Activated T-cell treated with anti-CD3 and anti-CD28 coated beads, Interleukin-2, amount 50 U/mL, for 24 hours (primary cell): ENCODE results near the gene PGBD5.

ENCODE experiments used
- DNase-seq: peaks from one replicate; pipeline ENCODE4 v3.0.0-alpha.2; 2020
- H3K27ac Mint-ChIP-seq: 2 replicates; pipeline ENCODE4 v1.8.0; 2020; ENCODE audit warnings: mild to moderate bottlenecking, mixed read lengths
- H3K27me3 Mint-ChIP-seq: 2 replicates; pipeline ENCODE4 v1.8.0; 2020; ENCODE audit warnings: mixed read lengths
- H3K36me3 Mint-ChIP-seq: 2 replicates; pipeline ENCODE4 v1.8.0; 2020; ENCODE audit warnings: low read depth, mixed read lengths
- H3K4me1 Mint-ChIP-seq: 2 replicates; pipeline ENCODE4 v1.8.0; 2020; ENCODE audit warnings: low read depth, mixed read lengths
- H3K4me3 Mint-ChIP-seq: 2 replicates; pipeline ENCODE4 v1.8.0; 2020; ENCODE audit warnings: mild to moderate bottlenecking, moderate library complexity, mixed read lengths
- H3K9me3 Mint-ChIP-seq: 2 replicates; pipeline ENCODE4 v1.8.0; 2020; ENCODE audit warnings: mixed read lengths

The PGBD5 gene

DNA sequence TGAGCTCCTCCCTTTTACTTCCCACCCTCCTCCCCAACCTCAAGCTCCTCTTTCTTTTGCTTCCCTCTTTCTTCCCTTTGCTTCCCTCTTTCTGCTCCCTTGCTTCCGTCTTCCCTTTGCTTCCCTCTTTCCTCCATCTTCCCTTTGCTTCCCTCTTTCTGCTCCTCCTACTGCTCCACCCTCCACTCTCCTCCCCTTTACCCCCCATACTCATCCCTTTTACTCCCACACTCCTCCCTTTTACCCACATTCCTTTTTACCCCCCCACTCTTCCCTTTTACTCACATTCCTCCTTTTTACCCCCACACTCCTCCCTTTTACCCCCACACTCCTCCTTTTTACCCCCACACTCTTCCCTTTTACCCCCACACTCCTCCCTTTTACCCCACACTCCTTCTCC is 30.2 kb downstream of the PGBD5 start:
- H3K27ac Mint-ChIP-seq: no peak overlapping the region
- DNase-seq: no peak
- no peak overlapping the region for H3K4me3 Mint-ChIP-seq
- no peaks in the 10 kb centered on the region for H3K4me1 Mint-ChIP-seq
- peaks cover 49% of the 10 kb centered on the region for H3K27me3 Mint-ChIP-seq
- H3K9me3 Mint-ChIP-seq: no peaks in the 10 kb centered on the region
- no peaks in the 10 kb centered on the region for H3K36me3 Mint-ChIP-seq

DNA sequence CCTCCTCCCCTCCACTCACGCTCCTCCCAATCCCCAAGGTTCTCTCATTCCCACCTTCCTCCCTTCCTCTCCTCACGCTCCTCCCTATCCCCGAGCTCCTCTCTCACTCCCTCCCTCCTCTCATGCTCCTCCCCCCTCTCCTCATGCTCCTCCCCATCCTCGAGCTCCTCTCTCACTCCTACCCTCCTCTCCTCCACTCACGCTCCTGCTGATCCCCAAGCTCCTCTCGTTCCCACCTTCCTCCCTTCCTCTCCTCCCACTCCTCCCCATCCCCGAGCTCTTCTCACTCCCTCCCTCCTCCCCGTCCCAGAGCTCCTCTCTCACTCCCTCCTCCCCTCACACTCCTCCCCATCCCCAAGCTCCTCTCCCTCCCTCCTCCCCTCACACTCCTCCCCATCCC is 31.4 kb downstream of the PGBD5 start:
- Mint-ChIP-seq H3K4me3 (no peak overlapping the region), H3K27me3 (peaks cover 45% of the 10 kb centered on the region), H3K4me1 (no peaks in the 10 kb centered on the region), H3K27ac (no peak overlapping the region), H3K9me3 (no peaks in the 10 kb centered on the region), H3K36me3 (no peaks in the 10 kb centered on the region)
- no peak for DNase-seq

DNA sequence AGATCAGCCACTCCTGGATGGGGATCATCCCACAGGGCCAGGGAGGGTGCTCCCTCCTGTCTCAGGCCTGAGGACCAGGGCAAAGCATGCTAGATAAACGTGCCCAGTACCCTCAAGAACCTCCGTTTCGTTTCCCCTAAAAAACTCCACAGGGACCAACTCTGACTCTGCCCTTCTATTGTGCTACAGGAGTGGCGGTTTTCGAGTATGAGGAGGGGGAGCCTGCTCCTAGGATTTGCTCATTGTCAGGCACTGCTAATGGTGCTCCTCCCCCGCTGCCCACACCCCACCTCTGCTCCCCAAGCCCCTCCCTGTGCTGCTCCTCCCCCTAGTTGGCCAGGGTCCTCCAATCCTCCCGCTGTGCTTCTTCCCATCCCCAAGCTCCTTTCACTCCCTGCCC is 32.0 kb downstream of the PGBD5 start:
- Mint-ChIP-seq H3K4me1 (no peaks in the 10 kb centered on the region), H3K9me3 (no peaks in the 10 kb centered on the region), H3K27me3 (peaks cover 44% of the 10 kb centered on the region), H3K27ac (no peak overlapping the region), H3K4me3 (no peak overlapping the region), H3K36me3 (no peaks in the 10 kb centered on the region)
- no peak for DNase-seq

DNA sequence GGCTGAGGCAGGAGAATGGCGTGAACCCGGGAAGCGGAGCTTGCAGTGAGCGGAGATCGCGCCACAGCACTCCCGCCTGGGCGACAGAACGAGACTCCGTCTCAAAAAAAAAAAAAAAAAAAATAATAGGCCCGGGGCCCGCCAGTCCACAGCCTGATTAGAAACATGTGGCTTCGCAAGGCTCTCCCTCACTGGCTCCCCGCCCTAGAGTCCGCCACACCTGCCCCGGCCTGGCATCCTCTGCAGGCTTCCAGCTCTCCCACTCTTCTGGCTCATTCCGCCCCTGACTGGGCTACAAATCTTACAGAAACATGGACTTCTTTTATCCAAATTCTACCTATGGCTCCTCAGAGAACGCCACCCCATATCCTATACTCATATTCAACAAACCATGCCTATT is 32.4 kb downstream of the PGBD5 start:
- DNase-seq: no peak
- no peaks in the 10 kb centered on the region for H3K9me3 Mint-ChIP-seq
- no peaks in the 10 kb centered on the region for H3K36me3 Mint-ChIP-seq
- H3K27me3 Mint-ChIP-seq: peaks cover 44% of the 10 kb centered on the region
- no peaks in the 10 kb centered on the region for H3K4me1 Mint-ChIP-seq
- no peak overlapping the region for H3K4me3 Mint-ChIP-seq
- no peak overlapping the region for H3K27ac Mint-ChIP-seq

DNA sequence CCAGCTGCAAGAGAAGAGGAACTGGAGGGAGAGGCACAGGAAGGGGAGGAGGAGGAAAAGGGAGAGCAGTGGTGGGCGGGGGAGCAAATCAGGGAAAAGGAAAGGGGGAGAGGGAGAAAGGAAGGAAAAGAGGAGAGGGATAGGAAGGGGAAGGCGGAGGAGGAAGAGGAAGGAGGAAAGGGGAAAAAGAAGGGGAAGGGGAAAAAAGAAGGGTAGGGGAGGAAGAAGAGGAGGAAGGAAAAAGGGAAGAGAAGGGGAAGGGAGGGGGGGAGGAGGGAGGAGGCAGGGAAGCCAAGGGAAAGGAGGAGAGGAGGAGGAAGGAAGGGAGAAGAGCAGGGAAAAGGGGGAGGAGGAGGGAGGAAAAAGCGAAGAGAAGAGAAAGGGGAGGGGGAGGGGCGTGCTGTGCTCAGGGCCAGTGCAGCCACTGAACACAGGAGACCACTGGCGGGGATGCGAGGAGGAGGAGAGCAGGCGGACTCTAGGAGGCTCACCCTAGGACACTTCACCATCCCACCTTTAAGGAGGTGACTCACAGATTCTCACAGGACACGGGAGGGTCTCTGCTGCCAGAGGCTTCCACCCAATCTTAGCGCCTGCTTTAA is 33.1 kb downstream of the PGBD5 start:
- no peak for DNase-seq
- no peak overlapping the region for H3K4me3 Mint-ChIP-seq
- H3K4me1 Mint-ChIP-seq: no peaks in the 10 kb centered on the region
- H3K36me3 Mint-ChIP-seq: no peaks in the 10 kb centered on the region
- H3K9me3 Mint-ChIP-seq: no peaks in the 10 kb centered on the region
- no peak overlapping the region for H3K27ac Mint-ChIP-seq
- H3K27me3 Mint-ChIP-seq: peaks cover 37% of the 10 kb centered on the region

DNA sequence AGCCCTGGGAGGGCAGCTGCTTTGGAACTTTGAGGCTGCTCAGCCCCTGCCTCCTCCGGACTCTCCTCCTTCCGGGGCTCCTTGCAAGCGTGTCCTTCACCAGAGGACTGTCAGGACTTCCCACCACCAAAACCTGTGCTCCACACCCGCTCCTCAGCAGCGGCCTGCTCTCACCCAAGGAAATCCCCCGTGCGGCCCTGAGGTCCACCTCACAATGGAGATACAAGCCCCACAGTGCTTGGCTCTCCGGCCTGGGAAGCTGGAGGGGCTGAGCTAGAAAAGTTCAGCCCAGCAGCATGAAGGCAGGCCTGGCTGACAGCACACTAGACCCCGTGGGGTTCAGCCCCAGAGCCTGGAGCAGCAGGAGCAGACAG is 33.6 kb downstream of the PGBD5 start:
- peaks cover 32% of the 10 kb centered on the region for H3K27me3 Mint-ChIP-seq

DNA sequence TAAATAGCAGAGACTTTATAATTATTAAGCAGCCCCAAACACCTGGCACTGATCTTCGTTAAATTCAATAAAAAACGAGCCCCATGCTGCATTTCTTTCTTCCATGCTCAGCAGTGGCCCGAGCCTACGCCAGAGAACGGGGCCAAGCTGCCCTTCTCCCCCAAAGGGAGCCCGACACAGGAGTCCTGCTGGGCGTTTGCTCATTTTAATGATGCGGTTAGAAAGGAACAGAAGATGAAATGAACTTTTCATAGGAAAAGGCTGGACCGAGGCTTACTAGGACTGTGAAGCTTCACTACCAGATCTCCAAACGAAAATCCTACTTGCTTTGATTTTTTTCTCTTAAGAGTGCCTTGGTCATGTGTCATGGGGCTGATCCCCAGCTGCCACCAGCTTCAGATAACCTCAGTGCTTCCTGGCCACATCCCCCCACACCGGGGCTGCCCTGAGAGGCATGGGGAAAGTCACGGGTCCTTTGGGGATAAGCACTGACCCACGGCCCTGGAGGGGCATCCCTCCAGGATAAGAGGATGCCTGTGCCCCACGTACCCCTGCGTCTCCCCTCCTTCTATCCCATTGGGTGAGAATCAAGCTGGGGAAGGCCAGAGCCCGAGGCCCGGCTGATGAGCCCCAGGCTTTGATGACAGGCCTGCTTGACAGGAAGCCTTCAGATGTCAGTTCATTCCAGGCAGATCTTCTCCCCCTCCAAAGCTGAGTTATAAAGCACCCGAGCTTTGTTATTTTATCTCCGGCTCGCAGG is 34.2 kb downstream of the PGBD5 start:
- no peak for DNase-seq
- no peak overlapping the region for H3K27ac Mint-ChIP-seq
- H3K36me3 Mint-ChIP-seq: no peaks in the 10 kb centered on the region
- H3K4me1 Mint-ChIP-seq: no peaks in the 10 kb centered on the region
- H3K9me3 Mint-ChIP-seq: no peaks in the 10 kb centered on the region
- H3K27me3 Mint-ChIP-seq: peaks cover 26% of the 10 kb centered on the region
- H3K4me3 Mint-ChIP-seq: no peak overlapping the region

More for the DNA sequence above, 33.6 kb downstream of the PGBD5 start:
- no peaks in the 10 kb centered on the region for H3K36me3 Mint-ChIP-seq
- H3K4me1 Mint-ChIP-seq: no peaks in the 10 kb centered on the region
- H3K4me3 Mint-ChIP-seq: no peak overlapping the region
- no peak for DNase-seq
- no peaks in the 10 kb centered on the region for H3K9me3 Mint-ChIP-seq
- no peak overlapping the region for H3K27ac Mint-ChIP-seq

DNA sequence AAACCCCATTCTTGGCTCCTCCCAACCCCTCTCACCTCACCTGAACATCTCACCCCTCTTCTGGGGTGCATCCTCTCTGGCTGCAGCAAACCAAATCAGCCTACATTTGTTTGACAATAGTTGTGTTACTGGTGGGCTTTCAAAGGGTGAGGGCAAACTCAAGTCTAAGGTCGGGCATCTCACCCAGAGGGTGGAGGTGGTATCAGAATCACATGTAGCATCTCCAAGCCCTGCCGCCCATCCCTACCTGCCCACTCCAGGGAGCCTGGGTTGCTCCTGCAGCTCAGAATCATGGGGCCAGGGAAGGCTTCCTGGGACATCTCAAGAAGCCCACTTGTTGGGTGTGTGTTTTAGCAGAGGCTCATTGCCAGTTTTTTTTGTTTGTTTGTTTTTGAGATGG is 35.8 kb downstream of the PGBD5 start:
- H3K27ac Mint-ChIP-seq: no peak overlapping the region
- H3K36me3 Mint-ChIP-seq: no peaks in the 10 kb centered on the region
- H3K4me3 Mint-ChIP-seq: no peak overlapping the region
- H3K9me3 Mint-ChIP-seq: no peaks in the 10 kb centered on the region
- no peak for DNase-seq
- H3K27me3 Mint-ChIP-seq: peaks cover 21% of the 10 kb centered on the region
- no peaks in the 10 kb centered on the region for H3K4me1 Mint-ChIP-seq

DNA sequence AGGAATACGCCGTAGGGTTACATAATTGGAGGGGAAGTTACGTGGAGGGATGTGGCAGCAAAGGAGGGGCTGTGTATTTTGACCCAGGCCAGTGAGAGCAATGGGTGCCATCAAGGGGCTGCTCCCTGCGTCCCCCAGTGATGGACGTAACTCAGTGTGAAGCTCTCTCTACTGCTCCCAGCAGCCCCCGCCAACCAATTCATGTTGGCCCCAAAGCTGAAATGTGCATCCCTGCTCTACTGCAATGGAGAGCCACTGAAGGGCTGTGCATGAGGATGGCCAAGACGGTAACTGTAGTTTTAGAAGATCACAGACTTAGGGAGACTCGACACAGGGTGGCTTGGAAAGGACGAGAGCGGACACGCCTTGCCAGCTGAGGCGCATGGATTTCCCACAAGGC is 38.3 kb downstream of the PGBD5 start:
- no peaks in the 10 kb centered on the region for H3K36me3 Mint-ChIP-seq
- no peaks in the 10 kb centered on the region for H3K4me1 Mint-ChIP-seq
- H3K27me3 Mint-ChIP-seq: peaks cover 21% of the 10 kb centered on the region
- DNase-seq: no peak
- H3K9me3 Mint-ChIP-seq: no peaks in the 10 kb centered on the region
- H3K27ac Mint-ChIP-seq: no peak overlapping the region
- no peak overlapping the region for H3K4me3 Mint-ChIP-seq

DNA sequence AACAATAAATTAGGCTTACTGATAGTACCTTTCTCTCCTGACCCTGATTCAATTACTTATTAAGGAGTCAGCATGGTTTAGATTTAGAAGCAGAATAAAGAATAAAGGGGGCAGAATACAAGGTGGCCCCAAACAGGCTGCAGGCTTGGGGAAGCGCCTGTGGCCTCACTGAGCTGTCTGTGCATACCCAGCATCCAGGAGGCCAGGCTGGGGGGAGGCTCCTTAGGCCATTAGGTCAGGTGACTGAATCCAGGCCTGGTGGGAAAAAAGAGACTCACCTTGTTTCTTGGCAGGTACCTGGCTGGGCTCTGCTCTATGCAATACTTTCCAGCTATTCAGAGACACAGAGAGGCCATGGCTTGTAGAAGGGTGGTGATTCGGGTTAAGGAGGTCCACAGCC is 38.8 kb downstream of the PGBD5 start:
- no peak for DNase-seq
- H3K4me1 Mint-ChIP-seq: no peaks in the 10 kb centered on the region
- peaks cover 17% of the 10 kb centered on the region for H3K27me3 Mint-ChIP-seq
- no peak overlapping the region for H3K27ac Mint-ChIP-seq
- no peak overlapping the region for H3K4me3 Mint-ChIP-seq
- H3K9me3 Mint-ChIP-seq: no peaks in the 10 kb centered on the region
- no peaks in the 10 kb centered on the region for H3K36me3 Mint-ChIP-seq

DNA sequence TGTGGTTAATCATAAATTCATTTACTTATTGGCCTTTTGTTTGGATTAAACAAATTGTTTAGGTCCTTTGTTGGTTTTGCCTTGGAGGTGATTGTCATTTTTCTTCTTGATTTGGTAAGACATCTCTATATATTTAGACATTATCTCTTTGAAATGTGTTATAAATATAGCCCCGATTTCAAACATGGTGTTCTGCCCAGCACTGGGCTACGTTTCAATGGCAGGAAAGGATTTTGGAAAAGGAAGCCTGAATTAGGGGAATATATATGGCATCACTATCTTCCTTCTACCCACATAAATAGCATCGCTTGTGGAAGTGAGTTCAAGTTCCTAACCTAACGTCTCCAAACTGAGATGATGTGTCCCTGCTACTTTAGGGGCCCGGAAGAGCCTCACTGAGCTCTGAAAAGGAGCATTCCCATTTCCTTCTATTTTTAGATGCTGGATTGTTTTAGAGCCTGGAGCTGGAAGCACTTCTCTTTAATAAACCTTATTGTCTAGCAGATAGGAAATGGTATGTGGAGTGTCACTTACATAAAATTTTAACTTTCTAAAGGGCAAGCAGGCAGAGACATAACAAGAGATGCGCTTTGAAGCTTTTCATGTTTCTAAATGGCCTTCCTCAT is 39.4 kb downstream of the PGBD5 start:
- no peak overlapping the region for H3K27ac Mint-ChIP-seq
- no peaks in the 10 kb centered on the region for H3K36me3 Mint-ChIP-seq
- H3K4me1 Mint-ChIP-seq: no peaks in the 10 kb centered on the region
- no peaks in the 10 kb centered on the region for H3K9me3 Mint-ChIP-seq
- peaks cover 15% of the 10 kb centered on the region for H3K27me3 Mint-ChIP-seq
- no peak overlapping the region for H3K4me3 Mint-ChIP-seq
- no peak for DNase-seq

DNA sequence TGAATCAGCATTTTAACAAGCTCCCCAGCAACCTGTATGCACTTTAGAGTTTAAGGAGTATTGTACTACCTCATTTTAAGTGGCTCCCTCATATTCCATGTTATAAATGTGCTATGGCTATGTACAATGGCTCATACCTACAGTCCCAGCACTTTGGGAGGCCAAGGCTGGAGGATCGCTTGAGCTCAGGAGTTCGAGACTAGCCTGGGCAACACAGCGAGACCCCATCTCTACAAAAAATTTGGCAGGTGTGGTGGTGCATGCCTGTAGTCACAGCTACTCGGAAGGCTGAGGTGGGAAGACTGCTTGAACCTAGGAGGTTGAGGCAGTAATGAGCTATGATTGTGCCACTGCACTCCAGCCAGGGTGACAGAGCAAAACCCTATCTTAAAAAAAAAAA is 40.2 kb downstream of the PGBD5 start:
- Mint-ChIP-seq H3K27me3 (peaks cover 11% of the 10 kb centered on the region), H3K36me3 (no peaks in the 10 kb centered on the region), H3K9me3 (no peaks in the 10 kb centered on the region), H3K27ac (no peak overlapping the region), H3K4me3 (no peak overlapping the region), H3K4me1 (no peaks in the 10 kb centered on the region)
- no peak for DNase-seq

DNA sequence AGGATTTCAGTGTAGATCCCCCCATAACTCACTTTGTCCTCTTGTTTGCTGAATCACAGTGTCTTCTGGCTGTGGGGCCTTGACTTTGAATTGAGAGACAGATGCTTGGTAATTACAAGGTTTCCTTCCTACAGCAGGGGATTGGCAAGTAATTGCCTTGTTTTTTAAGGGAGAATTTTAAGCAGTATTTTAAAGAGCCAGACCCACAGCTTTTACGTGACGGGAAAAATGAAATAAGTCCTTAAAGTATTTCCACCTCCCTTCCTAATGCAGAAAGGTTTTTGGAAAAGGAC is 41.0 kb downstream of the PGBD5 start:
- no peak for DNase-seq
- Mint-ChIP-seq H3K4me3 (no peak overlapping the region), H3K9me3 (no peaks in the 10 kb centered on the region), H3K27me3 (peaks cover 10% of the 10 kb centered on the region), H3K36me3 (no peaks in the 10 kb centered on the region), H3K27ac (no peak overlapping the region), H3K4me1 (no peaks in the 10 kb centered on the region)

DNA sequence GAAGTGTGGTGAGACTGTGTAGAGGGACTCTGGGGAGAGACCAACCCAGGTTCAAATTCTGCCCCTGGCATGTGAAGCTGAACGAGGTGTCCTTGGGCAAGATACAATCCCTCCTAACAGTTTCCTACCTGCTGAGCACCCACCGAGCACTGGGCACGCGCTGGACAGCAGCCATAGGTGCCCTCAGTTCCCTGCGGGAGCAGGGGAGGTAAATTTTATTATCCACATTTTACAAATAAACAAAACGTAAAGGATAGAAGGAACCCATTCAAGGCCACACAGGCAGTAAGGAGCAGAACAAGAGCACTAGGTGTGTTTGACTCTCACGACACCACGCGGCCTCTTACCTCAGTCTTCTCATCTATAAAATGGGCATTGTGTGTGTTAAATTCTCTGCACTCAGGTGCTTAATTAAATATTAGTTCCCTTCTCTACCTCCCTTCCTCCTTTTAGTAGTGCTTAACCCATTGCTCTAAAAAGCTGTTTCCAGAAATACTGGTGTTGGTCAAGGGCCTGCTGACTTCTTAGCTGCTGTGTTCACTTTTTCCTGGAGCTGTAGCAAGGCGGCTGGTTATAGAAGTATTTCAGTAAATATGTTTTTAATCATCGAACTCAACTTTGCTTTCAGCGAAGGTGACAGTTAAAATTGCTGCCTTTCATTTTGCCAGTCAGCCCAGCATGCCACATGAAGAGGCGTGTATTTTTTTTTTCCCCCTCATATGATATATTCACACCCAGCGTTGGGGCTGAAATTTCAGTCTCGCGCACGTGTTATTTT is 41.6 kb downstream of the PGBD5 start:
- H3K4me3 Mint-ChIP-seq: no peak overlapping the region
- H3K27me3 Mint-ChIP-seq: peaks cover 7% of the 10 kb centered on the region
- no peaks in the 10 kb centered on the region for H3K36me3 Mint-ChIP-seq
- DNase-seq: no peak
- H3K9me3 Mint-ChIP-seq: peaks cover 4% of the 10 kb centered on the region
- no peak overlapping the region for H3K27ac Mint-ChIP-seq
- H3K4me1 Mint-ChIP-seq: no peaks in the 10 kb centered on the region

DNA sequence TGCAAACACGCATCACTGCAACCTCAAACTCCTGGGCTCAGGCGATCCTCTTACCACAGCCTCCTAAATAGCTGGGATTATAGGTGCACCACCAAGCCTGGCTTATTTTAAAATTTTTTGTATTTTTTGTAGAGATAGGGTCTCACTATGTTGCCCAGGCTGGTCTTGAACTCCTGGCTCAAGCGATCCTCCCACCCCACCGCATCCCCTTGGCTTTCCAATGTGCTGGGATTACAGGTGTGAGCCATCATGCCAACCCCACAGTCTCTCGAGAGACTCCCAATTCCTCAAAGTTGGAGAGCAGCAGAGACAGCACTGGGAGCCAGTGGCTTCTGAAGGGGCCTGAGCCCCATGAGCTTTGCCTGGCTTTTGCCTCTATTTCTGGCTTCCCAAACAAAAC is 42.7 kb downstream of the PGBD5 start:
- Mint-ChIP-seq H3K36me3 (no peaks in the 10 kb centered on the region), H3K9me3 (peaks cover 11% of the 10 kb centered on the region), H3K27me3 (peaks cover 13% of the 10 kb centered on the region)

More for the DNA sequence above, 42.7 kb downstream of the PGBD5 start:
- no peak for DNase-seq
- Mint-ChIP-seq H3K4me1 (no peaks in the 10 kb centered on the region), H3K4me3 (no peak overlapping the region), H3K27ac (no peak overlapping the region)
